ENCODE data around the gene KDM6A. TPM values are rescaled to one million over a fixed set of nuclear protein-coding genes. Genes with fewer than 3 reads are reported as not detected.
A peak's percentile ranks its signal among the peaks of the same experiment; 100 is the strongest.

The KDM6A gene
- total and polyA plus RNA-seq, 9 of the 15 experiments (the other 6 are each of a cell fraction or from before 2014, with no cell fraction given), result 8.4 to 34.3 (median 22.9) TPM

DNA sequence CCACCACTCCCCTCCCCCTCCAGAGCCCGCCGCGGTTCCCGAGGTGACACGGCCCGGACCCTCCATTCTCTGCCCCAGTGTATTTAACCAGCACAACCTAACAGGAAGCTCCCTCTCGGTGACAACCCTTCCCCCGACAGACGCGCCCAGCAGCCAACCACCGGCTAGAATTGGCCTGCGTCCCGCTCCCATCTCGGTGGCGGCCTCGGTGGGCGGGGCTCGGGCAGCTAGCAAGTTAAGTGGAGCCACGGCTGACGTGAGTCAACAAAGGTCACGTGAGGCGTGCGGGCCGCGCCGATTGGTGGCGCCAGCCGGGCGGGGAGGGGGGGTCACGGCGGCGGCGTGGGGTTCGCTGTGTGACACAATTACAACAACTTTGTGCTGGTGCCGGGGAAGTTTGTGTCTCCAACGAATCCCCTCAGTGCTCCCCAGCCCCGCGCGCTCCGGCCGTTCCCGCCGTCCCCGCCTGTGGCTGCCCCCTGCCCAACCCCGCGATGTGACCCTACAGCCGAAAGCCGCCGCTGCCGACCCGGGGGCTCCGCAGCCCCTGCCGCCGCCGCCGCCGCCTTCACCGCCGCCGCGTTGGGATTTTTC lies at the start of gene KDM6A (continued):
- peak; percentile 60 for TF ChIP-seq MEIS2 (IDR thresholded peaks at IDR 0.05; ENCODE audit: partially characterized antibody)
- TF ChIP-seq, protein P1, sequence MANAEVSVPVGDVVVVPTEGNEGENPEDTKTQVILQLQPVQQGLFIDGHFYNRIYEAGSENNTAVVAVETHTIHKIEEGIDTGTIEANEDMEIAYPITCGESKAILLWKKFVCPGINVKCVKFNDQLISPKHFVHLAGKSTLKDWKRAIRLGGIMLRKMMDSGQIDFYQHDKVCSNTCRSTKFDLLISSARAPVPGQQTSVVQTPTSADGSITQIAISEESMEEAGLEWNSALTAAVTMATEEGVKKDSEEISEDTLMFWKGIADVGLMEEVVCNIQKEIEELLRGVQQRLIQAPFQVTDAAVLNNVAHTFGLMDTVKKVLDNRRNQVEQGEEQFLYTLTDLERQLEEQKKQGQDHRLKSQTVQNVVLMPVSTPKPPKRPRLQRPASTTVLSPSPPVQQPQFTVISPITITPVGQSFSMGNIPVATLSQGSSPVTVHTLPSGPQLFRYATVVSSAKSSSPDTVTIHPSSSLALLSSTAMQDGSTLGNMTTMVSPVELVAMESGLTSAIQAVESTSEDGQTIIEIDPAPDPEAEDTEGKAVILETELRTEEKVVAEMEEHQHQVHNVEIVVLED (CRISPR knock-in tag; IDR thresholded peaks at IDR 0.05), result peak; percentile 78
- TF ChIP-seq, protein P2, sequence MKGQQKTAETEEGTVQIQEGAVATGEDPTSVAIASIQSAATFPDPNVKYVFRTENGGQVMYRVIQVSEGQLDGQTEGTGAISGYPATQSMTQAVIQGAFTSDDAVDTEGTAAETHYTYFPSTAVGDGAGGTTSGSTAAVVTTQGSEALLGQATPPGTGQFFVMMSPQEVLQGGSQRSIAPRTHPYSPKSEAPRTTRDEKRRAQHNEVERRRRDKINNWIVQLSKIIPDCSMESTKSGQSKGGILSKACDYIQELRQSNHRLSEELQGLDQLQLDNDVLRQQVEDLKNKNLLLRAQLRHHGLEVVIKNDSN (CRISPR knock-in tag; IDR thresholded peaks at IDR 0.05), result peak; percentile 99
- no peak for TF ChIP-seq ZNF232 (CRISPR knock-in tag; IDR thresholded peaks at IDR 0.05)
- TF ChIP-seq, protein P3, sequence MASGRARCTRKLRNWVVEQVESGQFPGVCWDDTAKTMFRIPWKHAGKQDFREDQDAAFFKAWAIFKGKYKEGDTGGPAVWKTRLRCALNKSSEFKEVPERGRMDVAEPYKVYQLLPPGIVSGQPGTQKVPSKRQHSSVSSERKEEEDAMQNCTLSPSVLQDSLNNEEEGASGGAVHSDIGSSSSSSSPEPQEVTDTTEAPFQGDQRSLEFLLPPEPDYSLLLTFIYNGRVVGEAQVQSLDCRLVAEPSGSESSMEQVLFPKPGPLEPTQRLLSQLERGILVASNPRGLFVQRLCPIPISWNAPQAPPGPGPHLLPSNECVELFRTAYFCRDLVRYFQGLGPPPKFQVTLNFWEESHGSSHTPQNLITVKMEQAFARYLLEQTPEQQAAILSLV (tag; IDR thresholded peaks at IDR 0.05), result no peak
- TF ChIP-seq POLR2G (IDR thresholded peaks at IDR 0.05; ENCODE audit: low read depth, low read length), result peak; percentile 62
- no peak for TF ChIP-seq GATAD2A (IDR thresholded peaks at IDR 0.05)
- peak; percentile 93 for TF ChIP-seq CREM (IDR thresholded peaks at IDR 0.05; ENCODE audit: low read depth)
- peak; percentile 67 for TF ChIP-seq CBFA2T2 (conservative IDR thresholded peaks at IDR 0.05)
- TF ChIP-seq BRD9 (IDR thresholded peaks at IDR 0.05; ENCODE audit: low read depth, partially characterized antibody), result no peak
- TF ChIP-seq TBL1XR1 (IDR thresholded peaks at IDR 0.05; ENCODE audit: low read length in 2 of 2), result peak in 1 of 2 experiments; percentile 37; a peak in 1 of 4 replicates
- TF ChIP-seq, protein P4, sequence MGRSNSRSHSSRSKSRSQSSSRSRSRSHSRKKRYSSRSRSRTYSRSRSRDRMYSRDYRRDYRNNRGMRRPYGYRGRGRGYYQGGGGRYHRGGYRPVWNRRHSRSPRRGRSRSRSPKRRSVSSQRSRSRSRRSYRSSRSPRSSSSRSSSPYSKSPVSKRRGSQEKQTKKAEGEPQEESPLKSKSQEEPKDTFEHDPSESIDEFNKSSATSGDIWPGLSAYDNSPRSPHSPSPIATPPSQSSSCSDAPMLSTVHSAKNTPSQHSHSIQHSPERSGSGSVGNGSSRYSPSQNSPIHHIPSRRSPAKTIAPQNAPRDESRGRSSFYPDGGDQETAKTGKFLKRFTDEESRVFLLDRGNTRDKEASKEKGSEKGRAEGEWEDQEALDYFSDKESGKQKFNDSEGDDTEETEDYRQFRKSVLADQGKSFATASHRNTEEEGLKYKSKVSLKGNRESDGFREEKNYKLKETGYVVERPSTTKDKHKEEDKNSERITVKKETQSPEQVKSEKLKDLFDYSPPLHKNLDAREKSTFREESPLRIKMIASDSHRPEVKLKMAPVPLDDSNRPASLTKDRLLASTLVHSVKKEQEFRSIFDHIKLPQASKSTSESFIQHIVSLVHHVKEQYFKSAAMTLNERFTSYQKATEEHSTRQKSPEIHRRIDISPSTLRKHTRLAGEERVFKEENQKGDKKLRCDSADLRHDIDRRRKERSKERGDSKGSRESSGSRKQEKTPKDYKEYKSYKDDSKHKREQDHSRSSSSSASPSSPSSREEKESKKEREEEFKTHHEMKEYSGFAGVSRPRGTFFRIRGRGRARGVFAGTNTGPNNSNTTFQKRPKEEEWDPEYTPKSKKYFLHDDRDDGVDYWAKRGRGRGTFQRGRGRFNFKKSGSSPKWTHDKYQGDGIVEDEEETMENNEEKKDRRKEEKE (IDR thresholded peaks at IDR 0.05; ENCODE audit: borderline replicate concordance in 1 of 2, control insufficient read depth in 1 of 2, low read depth in 2 of 2, low read length in 1 of 2), result no peak
- no peak for TF ChIP-seq MECOM (CRISPR knock-in tag; IDR thresholded peaks at IDR 0.05)
- TF ChIP-seq ZNF644 (tag; IDR thresholded peaks at IDR 0.05; ENCODE audit: low read depth), result no peak
- peak; percentile 29 for TF ChIP-seq NEUROD1 (IDR thresholded peaks at IDR 0.05; ENCODE audit: borderline replicate concordance, low read depth, low read length, partially characterized antibody)
- TF ChIP-seq, protein P5, sequence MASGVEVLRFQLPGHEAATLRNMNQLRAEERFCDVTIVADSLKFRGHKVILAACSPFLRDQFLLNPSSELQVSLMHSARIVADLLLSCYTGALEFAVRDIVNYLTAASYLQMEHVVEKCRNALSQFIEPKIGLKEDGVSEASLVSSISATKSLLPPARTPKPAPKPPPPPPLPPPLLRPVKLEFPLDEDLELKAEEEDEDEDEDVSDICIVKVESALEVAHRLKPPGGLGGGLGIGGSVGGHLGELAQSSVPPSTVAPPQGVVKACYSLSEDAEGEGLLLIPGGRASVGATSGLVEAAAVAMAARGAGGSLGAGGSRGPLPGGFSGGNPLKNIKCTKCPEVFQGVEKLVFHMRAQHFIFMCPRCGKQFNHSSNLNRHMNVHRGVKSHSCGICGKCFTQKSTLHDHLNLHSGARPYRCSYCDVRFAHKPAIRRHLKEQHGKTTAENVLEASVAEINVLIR (CRISPR knock-in tag; IDR thresholded peaks at IDR 0.05), result peak; percentile 68
- TF ChIP-seq BHLHE40 (IDR thresholded peaks at IDR 0.05; ENCODE audit: low read length), result peak; percentile 63
- no peak for TF ChIP-seq ZNF785 (CRISPR knock-in tag; IDR thresholded peaks at IDR 0.05)
- TF ChIP-seq MXI1 (IDR thresholded peaks at IDR 0.05; ENCODE audit: low read depth, low read length), result no peak
- TF ChIP-seq ZNF561 (CRISPR knock-in tag; conservative IDR thresholded peaks at IDR 0.05), result no peak
- no peak for TF ChIP-seq ZNF140 (CRISPR knock-in tag; IDR thresholded peaks at IDR 0.05)
